ENCODE measurements around the gene VDR.

GRCh38 chr12:47816403-47817271, 88.2 kb downstream of the VDR start:
- TF ChIP-seq POLR2AphosphoS5 (IDR thresholded peaks at IDR 0.05): peak in 1 of 3 donors; percentile 11
- TF ChIP-seq, protein P1, sequence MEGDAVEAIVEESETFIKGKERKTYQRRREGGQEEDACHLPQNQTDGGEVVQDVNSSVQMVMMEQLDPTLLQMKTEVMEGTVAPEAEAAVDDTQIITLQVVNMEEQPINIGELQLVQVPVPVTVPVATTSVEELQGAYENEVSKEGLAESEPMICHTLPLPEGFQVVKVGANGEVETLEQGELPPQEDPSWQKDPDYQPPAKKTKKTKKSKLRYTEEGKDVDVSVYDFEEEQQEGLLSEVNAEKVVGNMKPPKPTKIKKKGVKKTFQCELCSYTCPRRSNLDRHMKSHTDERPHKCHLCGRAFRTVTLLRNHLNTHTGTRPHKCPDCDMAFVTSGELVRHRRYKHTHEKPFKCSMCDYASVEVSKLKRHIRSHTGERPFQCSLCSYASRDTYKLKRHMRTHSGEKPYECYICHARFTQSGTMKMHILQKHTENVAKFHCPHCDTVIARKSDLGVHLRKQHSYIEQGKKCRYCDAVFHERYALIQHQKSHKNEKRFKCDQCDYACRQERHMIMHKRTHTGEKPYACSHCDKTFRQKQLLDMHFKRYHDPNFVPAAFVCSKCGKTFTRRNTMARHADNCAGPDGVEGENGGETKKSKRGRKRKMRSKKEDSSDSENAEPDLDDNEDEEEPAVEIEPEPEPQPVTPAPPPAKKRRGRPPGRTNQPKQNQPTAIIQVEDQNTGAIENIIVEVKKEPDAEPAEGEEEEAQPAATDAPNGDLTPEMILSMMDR (IDR thresholded peaks at IDR 0.05): no peak
